Endothelial cell of umbilical vein (primary cell): Measurements from ENCODE around the gene PTPRH. TPM values are rescaled to one million over a fixed set of nuclear protein-coding genes. Genes with fewer than 3 reads are reported as not detected.

ENCODE experiments used
- BruUV-seq: library from RNA; stranded (reverse); fragments of 400-500 nt; replicated peaks from 2 replicates; lab custom pipeline; 2021; lab: Mats Ljungman, UMichigan
- CTCF ChIA-PET: fragments of 300-600, 350-600 bp; sonication (Branson Sonifier 250); formaldehyde crosslinking; loops from one replicate; lab custom pipeline; 2021; ENCODE audit warnings: antibody characterized with exemption, inconsistent platforms; lab: Charles Lee
- POLR2A ChIA-PET: fragments of 300-600, 350-600 bp; sonication (Branson Sonifier 250); formaldehyde crosslinking; loops from one replicate; lab custom pipeline; 2021; ENCODE audit warnings: antibody characterized with exemption, inconsistent platforms; lab: Charles Lee
- DNase-seq: peaks from one replicate; pipeline ENCODE4 v3.0.0-alpha.2; 2011; ENCODE audit warnings: low read depth, low spot score
- FAIRE-seq: peaks from 2 replicates; lab custom pipeline; 2011; peaks lifted over from hg19 to GRCh38; lab: Jason Lieb, UNC
- H2AFZ ChIP-seq: 2 replicates; pipeline ENCODE4 v1.6.0; 2012; ENCODE audit warnings: low read depth, low read length, control low read depth, inconsistent platforms
- H3K27ac ChIP-seq: 2 replicates; pipeline ENCODE4 v1.5.1; 2011; ENCODE audit warnings: low read depth, mild to moderate bottlenecking, control low read depth, low read length, moderate library complexity; ENCODE audit not compliant: insufficient read depth
- H3K27me3 ChIP-seq, 2 experiments: 2 replicates each; pipeline versions ENCODE4 v1.6.0 to v1.6.1; 2011; ENCODE audit warnings: low read length in 2 of 2, mixed read lengths in 1 of 2; ENCODE audit not compliant: control insufficient read depth in 2 of 2, insufficient read depth in 2 of 2
- H3K36me3 ChIP-seq, 2 experiments: 2 replicates in 1 of 2; 3 replicates in 1 of 2; pipeline ENCODE4 v1.5.1; 2011; ENCODE audit warnings: low read length in 2 of 2, mild to moderate bottlenecking in 1 of 2, moderate library complexity in 1 of 2; ENCODE audit not compliant: control insufficient read depth in 2 of 2, insufficient read depth in 2 of 2; ENCODE audit errors: extremely low read depth in 1 of 2
- H3K4me1 ChIP-seq: 3 replicates; pipeline ENCODE4 v1.5.1; 2011; ENCODE audit warnings: mild to moderate bottlenecking, low read length; ENCODE audit not compliant: control insufficient read depth, insufficient read depth; ENCODE audit errors: extremely low read depth
- H3K4me2 ChIP-seq: 2 replicates; pipeline ENCODE4 v1.6.1; 2011; ENCODE audit warnings: low read length, control low read depth, mixed read lengths; ENCODE audit not compliant: insufficient read depth
- H3K4me3 ChIP-seq, 3 experiments: fragments of 200-600 bp in 1 of 3; sonication (generic), shearing (Covaris generic) in 1 of 3; replicated peaks in 1 of 3; 2 replicates each; pipeline ENCODE4 v1.5.1; 2011 to 2016; ENCODE audit warnings: control low read depth in 3 of 3, low read length in 3 of 3, mild to moderate bottlenecking in 2 of 3, inconsistent platforms in 1 of 3, low read depth in 1 of 3, moderate library complexity in 1 of 3; ENCODE audit not compliant: insufficient read depth in 1 of 3
- H3K79me2 ChIP-seq: 2 replicates; pipeline ENCODE4 v1.6.0; 2012; ENCODE audit warnings: low read length, inconsistent platforms; ENCODE audit not compliant: control insufficient read depth, insufficient read depth
- H3K9ac ChIP-seq: replicated peaks from 2 replicates; pipeline ENCODE3; 2011; ENCODE audit warnings: low read length, control low read depth; ENCODE audit not compliant: insufficient read depth; ENCODE audit errors: extremely low read depth
- H3K9me1 ChIP-seq: replicated peaks from 3 replicates; pipeline ENCODE4 v1.6.0; 2011; ENCODE audit warnings: mild to moderate bottlenecking, low read length; ENCODE audit not compliant: control insufficient read depth, insufficient read depth; ENCODE audit errors: extremely low read depth
- H3K9me3 ChIP-seq: replicated peaks from 2 replicates; pipeline ENCODE4 v1.5.1; 2012; ENCODE audit warnings: low read length, inconsistent platforms; ENCODE audit not compliant: control insufficient read depth, insufficient read depth
- H4K20me1 ChIP-seq: replicated peaks from 2 replicates; pipeline ENCODE3; 2011; ENCODE audit warnings: mild to moderate bottlenecking, low read length; ENCODE audit not compliant: control insufficient read depth, insufficient read depth; ENCODE audit errors: extremely low read depth
- CTCF ChIP-seq, 2 donors: IDR thresholded peaks; 1 replicate in 1 of 2; 2 replicates in 1 of 2; pipeline ENCODE4 v1.5.1; 2011; ENCODE audit warnings: low read length in 2 of 2, mild to moderate bottlenecking in 2 of 2, moderate library complexity in 2 of 2, control low read depth in 1 of 2, inconsistent platforms in 1 of 2, low read depth in 1 of 2; ENCODE audit not compliant: insufficient read depth in 1 of 2; ENCODE audit errors: extremely low read depth in 1 of 2
- EZH2 ChIP-seq: IDR thresholded peaks from 2 replicates; pipeline ENCODE4 v1.6.1; 2012; ENCODE audit warnings: borderline replicate concordance, low read depth, mild to moderate bottlenecking, moderate library complexity, low read length, inconsistent platforms; ENCODE audit not compliant: severe bottlenecking
- FOS ChIP-seq: IDR thresholded peaks from 2 replicates; pipeline ENCODE4 v1.6.1; 2011; ENCODE audit warnings: mild to moderate bottlenecking, low read length, moderate library complexity, borderline replicate concordance; ENCODE audit not compliant: insufficient read depth
- GATA2 ChIP-seq: IDR thresholded peaks from 2 replicates; pipeline ENCODE4 v1.7.0; 2011; ENCODE audit warnings: low read depth, mild to moderate bottlenecking, moderate library complexity, mixed read lengths, low read length; ENCODE audit not compliant: insufficient read length, insufficient read depth
- JUN ChIP-seq: IDR thresholded peaks from 2 replicates; pipeline ENCODE4 v1.6.1; 2011; ENCODE audit warnings: borderline replicate concordance, low read depth; ENCODE audit not compliant: insufficient read length, insufficient read depth
- MYC ChIP-seq: IDR thresholded peaks from one replicate; pipeline ENCODE4 v1.6.1; 2011; ENCODE audit warnings: mild to moderate bottlenecking, low read depth, low read length
- POLR2A ChIP-seq: IDR thresholded peaks from 2 replicates; pipeline ENCODE4 v1.6.1; 2012; ENCODE audit warnings: low read depth, mild to moderate bottlenecking, control low read depth, low read length
- POLR2AphosphoS5 ChIP-seq: IDR thresholded peaks from 2 replicates; pipeline ENCODE4 v1.6.1; 2012; ENCODE audit warnings: low read depth, mild to moderate bottlenecking, control low read depth, low read length, moderate library complexity; ENCODE audit not compliant: insufficient read depth
- dilution Hi-C: fragments of 300-500 bp; cut with MboI; formaldehyde crosslinking; loops from one replicate; pipeline ENCODE4 v1.15.0; 2019; ENCODE audit warnings: low sequenced_read_pairs; ENCODE audit not compliant: extremely low pct_ligation_motif_present
- intact Hi-C: fragments of 100-400 bp; cut with micrococcal nuclease; formaldehyde crosslinking; loops from one replicate; pipeline ENCODE4 v1.10.0; 2022
- polyA plus RNA-seq, 4 experiments: library from polyadenylated mRNA; depleted of rRNA in 3 of 4; stranded (reverse) in 3 of 4; unstranded in 1 of 4; fragments of >200 nt; gene quantifications; 2 replicates each; pipeline versions ENCODE4 v1.2.1 to v1.2.3, GENCODE V29; 2011 to 2012; ENCODE audit warnings: missing spikeins in 1 of 4
- total RNA-seq: library from RNA; stranded (reverse); gene quantifications from 2 replicates; pipeline ENCODE4 v1.2.3, GENCODE V29; 2021
- TF ChIP-seq, protein P1 (sequence below): IDR thresholded peaks from 2 replicates; pipeline ENCODE4 v1.6.1; 2011; ENCODE audit not compliant: insufficient read depth, insufficient read length

Gene PTPRH
- total and polyA plus RNA-seq, 2 donors (not counting 3 experiments of a cell fraction or from before 2014, with no cell fraction given), result 0.14 to 1.00 TPM

DNA sequence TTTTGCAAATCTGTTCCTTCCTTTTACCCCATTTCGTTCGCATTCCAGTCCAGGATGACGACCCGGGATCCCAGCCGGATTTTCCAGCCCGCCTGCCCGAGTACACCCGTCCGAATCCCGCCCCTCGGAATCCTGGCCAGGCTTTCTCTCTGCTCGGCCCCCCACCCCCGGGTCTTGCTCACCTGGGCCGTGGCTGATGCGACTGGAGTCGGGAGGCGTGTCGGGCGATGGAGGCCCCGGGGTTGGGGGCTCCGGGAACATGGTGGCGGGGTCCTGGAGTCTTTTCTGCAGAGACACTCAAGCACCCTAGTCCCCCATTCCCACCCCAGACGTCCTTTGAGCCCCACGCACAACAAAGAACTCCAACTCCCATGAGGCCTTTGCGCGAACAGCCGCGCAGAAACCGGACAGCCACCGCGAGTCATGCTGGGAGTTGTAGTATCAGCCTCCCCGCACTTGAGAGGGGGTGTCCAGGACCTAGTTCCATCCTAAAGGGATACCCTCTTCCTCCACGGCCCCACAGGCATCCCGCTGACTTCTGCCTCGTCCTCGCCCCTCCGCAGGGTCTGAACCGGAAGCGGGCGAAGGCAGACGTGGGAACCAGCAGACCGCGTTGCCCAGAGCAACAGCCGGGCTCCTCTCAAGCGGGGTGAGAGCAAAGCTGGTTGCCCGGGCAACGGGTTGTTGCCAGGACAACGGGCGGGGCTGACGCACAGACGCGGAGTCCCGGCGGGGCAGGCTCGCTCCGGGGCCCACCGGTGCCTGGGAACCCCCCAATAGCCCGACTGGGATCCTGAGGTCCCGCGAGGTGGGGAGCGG is 30.3 kb downstream of the PTPRH start:
- dilution Hi-C loops, result no loop called here
- Histone ChIP-seq H3K9me1 (no peaks in the 10 kb centered on the region), H3K27me3 (peaks cover 8 to 23% of the 10 kb centered on the region in 2 experiments), H3K4me3 (no peak overlapping the region), H3K9ac (no peak overlapping the region), H3K79me2 (no peaks in the 10 kb centered on the region), H3K4me2 (no peak overlapping the region), H4K20me1 (no peaks in the 10 kb centered on the region), H2AFZ (no peak overlapping the region), H3K9me3 (no peaks in the 10 kb centered on the region), H3K36me3 (no peaks in the 10 kb centered on the region), H3K4me1 (no peaks in the 10 kb centered on the region), H3K27ac (no peak overlapping the region)
- DNase-seq (peak; percentile 40), FAIRE-seq (peak; percentile 81)
- POLR2A ChIA-PET, result no interaction called here
- intact Hi-C loops, result no loop called here
- CTCF ChIA-PET, result interaction anchor here (0.8 kb wide), 1 partner anchor 26 kb away, joined by 5 read pairs; no protein-coding TSS in a partner anchor
- no TSS peak for BruUV-seq
- TF ChIP-seq, protein P1, sequence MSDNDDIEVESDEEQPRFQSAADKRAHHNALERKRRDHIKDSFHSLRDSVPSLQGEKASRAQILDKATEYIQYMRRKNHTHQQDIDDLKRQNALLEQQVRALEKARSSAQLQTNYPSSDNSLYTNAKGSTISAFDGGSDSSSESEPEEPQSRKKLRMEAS, result peak; percentile 44
- TF ChIP-seq JUN (no peak), POLR2AphosphoS5 (no peak)

- peaks cover 20 to 37% of the 10 kb centered on the region in 2 experiments for H3K27me3 ChIP-seq
- CTCF ChIA-PET, result interaction anchor here (0.9 to 1.3 kb wide), 4 partner anchors 10 to 35 kb away, joined by 3 to 4 read pairs (median 4); partner anchors contain the start of gene DNAAF3
- intact Hi-C loops (no loop called here), dilution Hi-C loops (no loop called here)
- no TSS peak for BruUV-seq
- no peaks in the 10 kb centered on the region for H3K79me2 ChIP-seq
- POLR2A ChIA-PET, result no interaction called here
- TF ChIP-seq GATA2 (no peak), MYC (no peak), CTCF (IDR thresholded peaks at IDR 0.05; ENCODE audit: extremely low read depth in 1 of 2, insufficient read depth in 1 of 2, low read depth in 1 of 2, low read length in 2 of 2) (no peak), POLR2A (no peak), EZH2 (no peak), POLR2AphosphoS5 (no peak), JUN (no peak), FOS (no peak)
- TF ChIP-seq, protein P1, result no peak
- no peaks in the 10 kb centered on the region for H3K9me3 ChIP-seq
- no peak for DNase-seq
- H3K36me3 ChIP-seq, result no peaks in the 10 kb centered on the region
- H3K4me2 ChIP-seq, result no peak overlapping the region
- no peak overlapping the region for H3K27ac ChIP-seq
- H2AFZ ChIP-seq, result no peak overlapping the region
- H3K9ac ChIP-seq, result no peak overlapping the region
- H4K20me1 ChIP-seq, result no peaks in the 10 kb centered on the region
- H3K4me1 ChIP-seq, result no peaks in the 10 kb centered on the region
- no peaks in the 10 kb centered on the region for H3K9me1 ChIP-seq
- no peak for FAIRE-seq
- H3K4me3 ChIP-seq, result no peak overlapping the region
Observed at GRCh38 chr19:55176076-55176475, 33.2 kb downstream of the PTPRH start.
